T-helper 2 cell treated with Interferon-gamma antibody and Interleukin-4, amounts not matched to agents 100 ng/mL and 5 ng/mL, for 36 hours (primary cell): Measurements from ENCODE around the gene COL8A2. TPM values are rescaled to one million over a fixed set of nuclear protein-coding genes. Genes with fewer than 3 reads are reported as not detected.

ENCODE experiments used
- intact Hi-C: fragments of 100-400 bp; cut with micrococcal nuclease; formaldehyde crosslinking; loops from one replicate; pipeline ENCODE4 v1.15.1; 2023
- total RNA-seq: library from RNA; stranded (reverse); gene quantifications from 2 replicates; pipeline ENCODE4 v1.2.3, GENCODE V29; 2022

The COL8A2 gene
- not detected in 2 replicates for total RNA-seq

GRCh38 chr1:36125129-36125991 is at the start of gene COL8A2:
COL8A2 (minus strand) TSS chr1:36125222; CDS start chr1:36100242, 24,980 bp downstream.
- intact Hi-C loops = no loop called here

DNA sequence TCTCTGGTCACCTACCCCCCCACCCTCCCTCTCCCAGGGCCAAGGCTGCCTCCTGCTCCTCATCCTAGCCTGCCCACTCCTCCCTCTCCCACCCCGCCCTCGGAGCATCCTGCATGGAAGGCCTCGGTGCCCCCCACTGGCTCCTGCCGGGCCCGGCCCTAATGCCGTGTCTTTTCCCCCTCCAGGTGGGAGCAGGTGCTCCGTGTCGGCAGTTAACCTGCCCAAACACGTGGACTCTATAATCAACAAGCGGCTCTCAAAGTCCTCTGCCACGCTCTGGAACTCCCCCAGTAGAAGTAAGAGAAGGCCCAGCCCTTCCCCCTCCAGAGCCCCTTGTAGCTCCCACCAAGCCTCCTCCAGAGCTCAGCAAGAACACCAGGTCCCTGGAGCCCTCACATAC is 49.7 kb upstream of the COL8A2 start:
- intact Hi-C loops = no loop called here

GRCh38 chr1:36172983-36173382 is 48.0 kb upstream of the COL8A2 start:
- intact Hi-C loops = no loop called here

DNA sequence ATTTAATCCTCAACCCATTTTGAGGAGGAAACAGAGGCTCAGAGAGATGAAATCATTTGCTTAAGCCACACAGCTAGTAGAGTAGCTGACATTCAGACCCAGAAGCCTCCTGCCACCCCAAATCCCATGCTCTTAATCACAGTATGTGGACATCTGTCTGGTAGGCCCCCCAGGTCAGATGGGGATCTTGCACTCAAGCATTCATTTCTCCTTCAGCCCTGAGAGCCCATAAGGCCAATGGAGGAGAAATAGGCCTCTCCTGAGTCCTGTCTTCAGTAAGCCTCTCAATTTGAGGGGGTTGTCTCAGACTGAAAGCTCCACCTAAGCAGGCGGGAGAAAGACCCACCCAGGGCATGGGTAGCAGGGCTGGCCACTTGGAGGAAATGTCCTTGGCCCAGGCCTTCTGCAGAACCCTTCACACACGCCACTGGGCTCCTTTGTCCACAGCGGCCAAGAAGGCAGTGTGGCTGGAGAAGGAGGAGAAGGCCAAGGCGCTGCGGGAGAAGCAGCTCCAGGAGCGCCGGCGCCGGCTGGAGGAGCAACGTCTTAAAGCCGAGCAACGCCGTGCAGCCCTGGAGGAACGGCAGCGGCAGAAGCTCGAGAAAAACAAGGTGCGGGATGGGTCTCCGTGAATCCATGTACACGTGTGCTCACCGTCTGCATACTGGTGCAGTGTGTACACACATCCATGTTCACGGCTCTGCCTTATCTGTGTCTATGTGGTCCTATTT is 47.2 kb upstream of the COL8A2 start:
- intact Hi-C loops = no loop called here

GRCh38 chr1:36170643-36171412 is 45.8 kb upstream of the COL8A2 start:
- intact Hi-C loops = no loop called here

DNA sequence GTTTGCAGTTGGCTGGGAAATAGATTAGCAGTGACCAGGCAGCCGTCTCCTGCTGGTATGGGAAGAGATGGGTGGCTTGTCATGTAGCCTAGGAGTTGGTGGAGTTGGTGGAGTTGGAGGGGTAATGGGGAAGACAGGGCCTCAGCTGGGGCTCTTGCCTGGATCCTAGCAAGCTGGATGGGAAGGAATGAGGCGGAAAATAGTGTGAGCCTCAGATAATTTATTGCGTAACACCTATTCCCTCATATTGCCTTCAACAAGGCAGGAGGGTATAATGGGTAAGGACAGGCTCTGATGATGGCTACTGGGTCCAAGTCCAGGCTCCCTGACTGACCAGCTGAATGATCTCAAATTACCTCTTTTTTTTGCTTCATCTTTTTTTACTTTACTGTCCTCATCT is 43.5 kb upstream of the COL8A2 start:
- intact Hi-C loops = no loop called here

GRCh38 chr1:36166938-36167905 is 42.2 kb upstream of the COL8A2 start:
- intact Hi-C loops = no loop called here

GRCh38 chr1:36166136-36166535 is 41.1 kb upstream of the COL8A2 start:
- intact Hi-C loops = no loop called here

DNA sequence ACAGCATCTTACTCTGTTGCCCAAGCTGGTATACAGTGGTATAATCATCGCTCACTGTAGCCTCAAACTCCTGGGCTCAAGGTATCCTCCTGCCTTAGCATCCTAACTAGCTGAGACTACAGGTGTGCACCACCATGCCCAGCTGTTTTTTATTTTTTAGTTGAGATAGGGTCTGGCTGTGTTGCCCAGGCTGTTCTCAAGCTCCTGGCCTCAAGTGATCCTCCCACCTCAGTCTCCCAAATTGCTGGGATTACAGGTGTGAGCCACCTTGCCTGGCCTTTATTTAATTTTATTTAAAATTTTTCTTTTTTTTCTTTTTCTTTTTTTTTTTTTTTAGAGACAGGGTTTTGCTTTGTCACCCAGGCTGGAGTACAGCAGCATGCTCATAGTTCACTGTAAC is 40.1 kb upstream of the COL8A2 start:
- intact Hi-C loops = no loop called here

DNA sequence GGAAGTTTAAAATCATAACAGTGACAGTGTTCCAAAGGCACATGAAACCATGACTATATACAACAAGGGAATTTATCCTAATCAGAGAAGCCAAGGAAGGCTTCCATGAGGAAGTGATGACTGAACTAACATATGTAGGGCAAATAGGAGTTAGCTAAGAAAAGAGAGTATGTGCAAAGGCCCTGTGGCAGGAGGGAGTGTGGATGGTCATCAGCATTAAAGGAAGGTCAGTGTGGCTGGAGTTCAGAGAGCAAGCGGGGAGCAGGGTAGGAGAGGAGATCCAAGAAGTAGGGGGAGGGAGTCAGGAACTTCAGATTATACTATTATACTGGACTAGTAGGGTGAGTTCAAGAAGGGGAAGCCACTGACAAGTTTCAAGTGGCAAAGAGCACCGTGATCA is 39.3 kb upstream of the COL8A2 start:
- intact Hi-C loops = no loop called here

GRCh38 chr1:36163426-36163825 is 38.4 kb upstream of the COL8A2 start:
- intact Hi-C loops = no loop called here

DNA sequence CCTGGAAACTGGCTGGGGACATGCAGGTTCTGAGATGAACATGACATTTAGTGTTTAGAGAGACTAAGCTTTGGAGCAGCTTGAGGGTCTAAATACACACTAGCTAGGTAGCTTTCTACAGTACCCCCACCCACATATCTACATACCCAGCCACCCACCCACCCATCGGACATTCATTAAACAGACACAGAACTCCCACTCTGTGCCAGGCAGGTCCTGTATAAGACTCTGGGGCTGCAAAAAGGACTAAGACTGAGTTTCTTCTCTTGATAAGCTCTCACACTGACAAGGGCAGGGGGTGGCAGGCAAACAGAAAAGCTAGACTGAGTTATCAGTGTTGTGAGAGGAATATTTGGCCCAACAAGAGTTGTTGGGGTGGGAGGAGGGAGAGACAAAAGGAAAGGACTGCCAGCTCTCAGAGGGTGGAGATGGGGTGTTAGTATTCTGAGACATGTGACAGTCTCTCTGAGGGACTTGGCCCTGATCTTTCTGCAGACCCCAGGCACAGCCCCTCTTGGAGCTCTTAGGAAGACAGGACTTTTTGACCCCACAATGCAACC is 37.7 kb upstream of the COL8A2 start:
- intact Hi-C loops = loop anchor here (1.0 kb wide), 1 partner anchor 13 kb away; the partner anchor contains the start of gene TRAPPC3

GRCh38 chr1:36161641-36162531 is 36.9 kb upstream of the COL8A2 start:
- intact Hi-C loops = loop anchor here (1.0 kb wide), 2 partner anchors 13 to 123 kb away; partner anchors contain the start of gene TRAPPC3

DNA sequence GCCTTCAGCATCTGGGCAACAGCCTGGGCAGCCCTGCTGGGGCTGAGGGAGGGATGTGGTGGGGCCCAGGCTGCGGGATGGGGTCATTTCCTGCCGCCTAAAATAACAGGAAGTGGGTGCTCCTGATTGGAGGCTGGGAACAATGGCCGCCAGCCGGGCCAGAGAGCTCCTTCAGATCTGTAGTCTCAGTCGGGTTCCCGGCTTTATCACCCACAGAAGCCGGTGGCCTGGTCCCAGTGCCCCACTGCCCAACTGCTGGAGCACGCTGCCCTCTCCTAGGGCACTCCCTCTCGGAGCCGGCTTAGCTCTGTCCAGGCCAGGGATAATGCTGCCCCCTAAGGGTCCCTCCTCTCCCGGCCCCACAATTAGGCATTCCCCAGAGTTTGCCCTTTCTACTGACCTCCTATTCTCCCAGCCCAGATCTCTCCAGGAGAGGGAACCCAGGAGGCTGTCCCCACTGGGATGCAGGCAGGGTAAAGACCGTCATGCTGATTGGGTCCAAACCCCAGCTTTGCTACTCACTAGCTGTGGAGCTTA is 36.0 kb upstream of the COL8A2 start:
- intact Hi-C loops = loop anchor here (1.0 kb wide), 1 partner anchor 124 kb away; no protein-coding TSS in a partner anchor

DNA sequence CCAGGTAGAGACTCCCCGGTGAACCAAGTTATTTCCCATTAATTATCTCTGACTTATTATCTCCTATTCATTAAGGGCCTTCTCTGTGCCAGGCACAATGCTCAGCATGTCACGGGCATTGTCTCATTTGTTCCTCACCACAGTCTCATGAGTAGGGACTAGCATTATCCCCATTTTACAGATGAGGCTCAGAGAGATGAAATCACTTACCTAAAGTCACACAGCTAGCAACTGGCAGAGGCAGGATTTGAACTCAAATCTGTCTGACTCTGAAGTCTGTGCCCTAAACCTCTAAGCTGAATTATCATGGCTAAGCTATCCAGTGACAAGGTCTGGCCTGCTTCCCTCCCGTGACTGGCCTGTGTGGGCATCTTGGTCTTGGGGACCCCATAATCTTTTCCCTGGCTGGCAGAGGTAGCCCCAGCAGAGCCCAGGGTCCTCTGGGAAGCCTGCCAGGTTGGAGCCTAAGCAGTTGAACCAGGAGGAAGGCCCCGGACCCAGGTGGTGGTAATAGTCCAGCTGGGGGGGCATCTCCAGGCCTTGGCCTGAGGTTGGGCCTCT is 35.4 kb upstream of the COL8A2 start:
- intact Hi-C loops = no loop called here

DNA sequence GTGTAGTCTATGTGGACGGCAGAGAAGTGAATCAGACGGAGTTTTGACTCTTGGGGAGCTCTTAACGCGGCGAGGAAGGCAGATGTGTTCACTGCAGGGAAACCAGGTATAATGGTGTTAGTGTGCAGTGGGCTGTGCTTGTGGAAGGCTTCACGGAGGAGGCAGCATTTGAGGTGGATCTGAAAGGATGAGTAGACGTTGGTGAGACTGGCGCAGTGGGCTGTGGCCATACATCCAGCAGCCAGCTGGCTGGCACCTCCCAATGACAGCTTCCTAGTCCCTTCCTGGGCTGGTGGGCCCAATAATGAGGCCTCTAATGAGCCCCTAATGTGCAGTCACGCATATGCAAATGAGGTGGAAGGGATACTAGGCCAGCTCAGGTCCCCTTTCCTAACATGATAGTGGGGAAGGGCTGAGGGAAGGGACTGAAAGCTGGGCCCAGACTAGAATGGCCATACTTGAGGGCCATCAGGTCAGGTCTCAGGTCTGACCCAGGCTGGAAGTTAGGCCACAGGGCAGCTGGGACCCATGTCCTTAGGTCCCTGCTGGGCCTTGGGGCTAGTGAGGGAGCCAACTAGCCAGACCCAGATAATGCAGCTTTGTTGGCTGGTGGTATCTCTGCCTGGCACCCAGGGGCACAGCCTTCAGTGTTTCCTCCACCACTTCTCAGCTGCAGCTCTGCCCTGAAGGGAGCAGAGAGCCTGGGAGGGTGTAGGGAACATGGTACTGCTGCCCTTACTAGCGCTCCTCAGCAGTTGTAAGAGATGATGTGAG is 34.8 kb upstream of the COL8A2 start:
- intact Hi-C loops = loop anchor here (5.0 kb wide), 1 partner anchor 148 kb away; the partner anchor contains the start of gene SH3D21

- intact Hi-C loops = loop anchor here (5.0 kb wide), 1 partner anchor 148 kb away; the partner anchor contains the start of gene SH3D21
Measured at GRCh38 chr1:36158827-36159252, 33.8 kb upstream of the COL8A2 start.
